Gastroesophageal sphincter (tissue), 4 donors: ENCODE measurements around the gene CHRM1. TPM values are rescaled to one million over a fixed set of nuclear protein-coding genes. Genes with fewer than 3 reads are reported as not detected.

Source experiments
- ATAC-seq: fragments of 150-250 bp; one replicate; pipeline ENCODE4 v1.9.1; 2016; ENCODE audit warnings: mild to moderate bottlenecking, moderate library complexity
- H3K27ac ChIP-seq, 4 donors: fragments of 200-600 bp; sonication (generic) in 3 of 4; 1 replicate in 3 of 4; 2 replicates in 1 of 4; pipeline ENCODE4 v1.5.1; 2016 to 2019
- H3K27me3 ChIP-seq: fragments of 200-600 bp; sonication (generic); one replicate; pipeline ENCODE4 v1.5.1; 2019
- H3K36me3 ChIP-seq, 2 donors: fragments of 200-600 bp; sonication (generic); one replicate each; pipeline ENCODE4 v1.5.1; 2019; ENCODE audit warnings: control low read depth in 1 of 2
- H3K4me1 ChIP-seq, 3 donors: fragments of 200-600 bp; sonication (generic); 1 replicate in 2 of 3; 2 replicates in 1 of 3; pipeline ENCODE4 v1.5.1; 2016 to 2019; ENCODE audit warnings: control low read depth in 2 of 3
- H3K4me3 ChIP-seq, 2 donors: fragments of 200-600 bp; sonication (generic); one replicate each; pipeline ENCODE4 v1.5.1; 2019; ENCODE audit warnings: mild to moderate bottlenecking in 1 of 2, moderate library complexity in 1 of 2
- H3K9me3 ChIP-seq, 3 donors: fragments of 200-600 bp; sonication (generic); one replicate each; pipeline ENCODE4 v1.5.1; 2017 to 2019; ENCODE audit warnings: control low read depth in 2 of 3
- EP300 ChIP-seq: sonication (generic); formaldehyde crosslinking; IDR thresholded peaks from one replicate; pipeline ENCODE4 v1.6.1; 2017; ENCODE audit warnings: antibody characterized with exemption, mild to moderate bottlenecking
- POLR2A ChIP-seq, 2 donors: fragments of 450-650 bp; IDR thresholded peaks; one replicate each; pipeline ENCODE4 v1.6.1; 2017; ENCODE audit warnings: antibody characterized with exemption in 2 of 2, mild to moderate bottlenecking in 2 of 2, moderate library complexity in 1 of 2
- POLR2AphosphoS5 ChIP-seq: sonication (generic); formaldehyde crosslinking; IDR thresholded peaks from one replicate; pipeline ENCODE4 v1.6.1; 2017; ENCODE audit warnings: antibody characterized with exemption
- WGBS, 2 donors: methylation state at CpG; one replicate each; pipeline ENCODE4 v1.1.5; 2018; ENCODE audit warnings: low coverage in 1 of 2; 5-methylcytosine and 5-hydroxymethylcytosine counted together
- total RNA-seq, 4 donors: library from RNA; depleted of rRNA; stranded (reverse); fragments of >200 nt; gene quantifications; one replicate each; pipeline ENCODE4 v1.1.0, GENCODE V29; 2016
- TF ChIP-seq, protein P1 (sequence below), 4 experiments: fragments of 200-600 bp in 2 of 4; fragments of 450-650 bp in 2 of 4; sonication (generic) in 1 of 4; IDR thresholded peaks; one replicate each; pipeline ENCODE4 v1.5.1; 2017 to 2019; ENCODE audit warnings: antibody characterized with exemption in 4 of 4, mild to moderate bottlenecking in 2 of 4, moderate library complexity in 2 of 4

CHRM1 gene, protein sequence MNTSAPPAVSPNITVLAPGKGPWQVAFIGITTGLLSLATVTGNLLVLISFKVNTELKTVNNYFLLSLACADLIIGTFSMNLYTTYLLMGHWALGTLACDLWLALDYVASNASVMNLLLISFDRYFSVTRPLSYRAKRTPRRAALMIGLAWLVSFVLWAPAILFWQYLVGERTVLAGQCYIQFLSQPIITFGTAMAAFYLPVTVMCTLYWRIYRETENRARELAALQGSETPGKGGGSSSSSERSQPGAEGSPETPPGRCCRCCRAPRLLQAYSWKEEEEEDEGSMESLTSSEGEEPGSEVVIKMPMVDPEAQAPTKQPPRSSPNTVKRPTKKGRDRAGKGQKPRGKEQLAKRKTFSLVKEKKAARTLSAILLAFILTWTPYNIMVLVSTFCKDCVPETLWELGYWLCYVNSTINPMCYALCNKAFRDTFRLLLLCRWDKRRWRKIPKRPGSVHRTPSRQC
- total RNA-seq = under 1 TPM in 3 of 4 donors, not detected in 1; 0.16 to 0.89 (median 0.27) TPM

DNA sequence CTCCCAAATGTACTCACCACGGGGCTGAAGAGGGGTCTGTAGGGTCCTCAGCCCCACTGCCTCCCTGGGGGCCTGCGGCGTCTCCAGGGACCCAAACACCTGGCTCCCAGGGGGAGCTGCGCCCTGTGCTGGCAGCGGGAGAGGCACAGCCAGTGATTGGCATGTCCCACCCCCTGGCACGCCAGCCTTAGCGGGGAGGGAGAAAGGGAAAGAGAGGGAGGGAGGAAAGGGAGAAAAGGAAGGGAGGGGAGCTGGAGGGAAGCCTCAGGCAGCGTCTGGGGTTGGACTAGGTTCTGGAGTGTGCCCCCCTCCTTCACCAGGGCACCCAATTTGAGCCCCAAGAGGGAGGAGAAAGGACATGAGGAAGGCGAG, at the start of gene CHRM1:
TSS of gene CHRM1 (minus strand) at position 163 of the 372 bp plus-strand sequence. CDS start 10,263 bp downstream, outside the sequence.
- TF ChIP-seq POLR2AphosphoS5 = no peak
- WGBS, 2 donors = 0 to 7% methylated on average over 1 to 2 of the region's 9 CpGs
- Histone ChIP-seq H3K27me3 (peaks cover 59% of the 10 kb centered on the region), H3K36me3 (no peaks in the 10 kb centered on the region), H3K27ac (no peak within 1 kb of the TSS), H3K4me3 (no peak within 1 kb of the TSS), H3K9me3 (no peaks in the 10 kb centered on the region), H3K4me1 (peaks cover 0 to 40% (median 11%) of the 10 kb centered on the region in 3 donors)
- ATAC-seq = no peak

DNA sequence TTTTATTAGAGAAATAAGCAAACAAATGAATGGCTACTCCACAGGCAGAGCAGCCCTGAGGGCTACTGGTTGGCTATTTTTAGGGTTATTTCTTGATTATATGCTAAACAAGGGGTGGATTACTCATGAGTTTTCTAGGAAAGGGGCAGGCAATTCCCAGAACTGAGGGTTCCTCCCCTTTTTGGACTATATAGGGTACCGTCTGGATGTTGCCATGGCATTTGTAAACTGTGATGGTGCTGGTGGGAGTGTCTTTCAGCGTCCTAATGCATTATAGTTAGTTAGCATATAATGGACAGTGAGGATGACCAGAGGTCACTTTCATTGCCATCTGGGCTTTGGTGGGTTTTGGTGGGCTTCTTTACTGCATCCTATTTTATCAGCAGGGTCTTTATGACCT, 44.4 kb upstream of the CHRM1 start:
- WGBS, 2 donors = 11% methylated on average over 1 of the region's 2 CpGs; no CpG with 5 or more reads in 1 of the 2 donors
- no peaks in the 10 kb centered on the region for H3K4me1 ChIP-seq
- peaks cover 0 to 6% (median 0%) of the 10 kb centered on the region in 3 donors for H3K9me3 ChIP-seq
- no peaks in the 10 kb centered on the region for H3K36me3 ChIP-seq
- no peak overlapping the region for H3K4me3 ChIP-seq
- H3K27ac ChIP-seq = no peak overlapping the region
- TF ChIP-seq POLR2AphosphoS5 = no peak
- TF ChIP-seq POLR2A (IDR thresholded peaks at IDR 0.05) = no peak
- TF ChIP-seq, protein P1, sequence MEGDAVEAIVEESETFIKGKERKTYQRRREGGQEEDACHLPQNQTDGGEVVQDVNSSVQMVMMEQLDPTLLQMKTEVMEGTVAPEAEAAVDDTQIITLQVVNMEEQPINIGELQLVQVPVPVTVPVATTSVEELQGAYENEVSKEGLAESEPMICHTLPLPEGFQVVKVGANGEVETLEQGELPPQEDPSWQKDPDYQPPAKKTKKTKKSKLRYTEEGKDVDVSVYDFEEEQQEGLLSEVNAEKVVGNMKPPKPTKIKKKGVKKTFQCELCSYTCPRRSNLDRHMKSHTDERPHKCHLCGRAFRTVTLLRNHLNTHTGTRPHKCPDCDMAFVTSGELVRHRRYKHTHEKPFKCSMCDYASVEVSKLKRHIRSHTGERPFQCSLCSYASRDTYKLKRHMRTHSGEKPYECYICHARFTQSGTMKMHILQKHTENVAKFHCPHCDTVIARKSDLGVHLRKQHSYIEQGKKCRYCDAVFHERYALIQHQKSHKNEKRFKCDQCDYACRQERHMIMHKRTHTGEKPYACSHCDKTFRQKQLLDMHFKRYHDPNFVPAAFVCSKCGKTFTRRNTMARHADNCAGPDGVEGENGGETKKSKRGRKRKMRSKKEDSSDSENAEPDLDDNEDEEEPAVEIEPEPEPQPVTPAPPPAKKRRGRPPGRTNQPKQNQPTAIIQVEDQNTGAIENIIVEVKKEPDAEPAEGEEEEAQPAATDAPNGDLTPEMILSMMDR (IDR thresholded peaks at IDR 0.05) = no peak
- TF ChIP-seq EP300 = no peak
- no peak for ATAC-seq
- H3K27me3 ChIP-seq = no peaks in the 10 kb centered on the region

DNA sequence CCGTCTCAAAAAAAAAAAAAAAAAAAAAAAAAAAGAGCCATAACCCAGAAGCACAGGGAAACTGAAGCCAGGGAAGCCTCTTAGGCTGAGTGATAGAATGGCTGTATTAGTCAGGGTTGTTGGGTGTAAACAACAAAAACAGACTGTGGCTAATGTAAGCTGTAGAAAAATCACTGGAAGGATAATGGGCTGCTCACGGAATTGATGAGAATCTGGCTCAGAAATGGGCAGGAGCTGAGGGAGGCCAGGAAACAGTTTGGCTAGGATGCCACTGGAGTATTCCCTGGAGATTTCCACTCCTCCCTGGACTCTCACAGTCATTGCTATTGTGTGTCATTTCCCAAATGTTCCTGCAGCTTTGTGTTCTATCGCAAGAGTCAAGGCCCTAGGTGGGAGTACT, 41.2 kb upstream of the CHRM1 start:
- Histone ChIP-seq H3K36me3 (no peaks in the 10 kb centered on the region), H3K4me1 (peaks cover 0 to 16% (median 12%) of the 10 kb centered on the region in 3 donors), H3K27me3 (no peaks in the 10 kb centered on the region), H3K27ac (no peak overlapping the region), H3K9me3 (peaks cover 0 to 6% (median 0%) of the 10 kb centered on the region in 3 donors), H3K4me3 (no peak overlapping the region)
- no peak for ATAC-seq
- TF ChIP-seq POLR2AphosphoS5 (no peak), EP300 (no peak), POLR2A (IDR thresholded peaks at IDR 0.05) (no peak)
- TF ChIP-seq, protein P1 (IDR thresholded peaks at IDR 0.05) = no peak
- WGBS, 2 donors = 75 to 86% methylated on average over 1 to 2 of the region's 3 CpGs

DNA sequence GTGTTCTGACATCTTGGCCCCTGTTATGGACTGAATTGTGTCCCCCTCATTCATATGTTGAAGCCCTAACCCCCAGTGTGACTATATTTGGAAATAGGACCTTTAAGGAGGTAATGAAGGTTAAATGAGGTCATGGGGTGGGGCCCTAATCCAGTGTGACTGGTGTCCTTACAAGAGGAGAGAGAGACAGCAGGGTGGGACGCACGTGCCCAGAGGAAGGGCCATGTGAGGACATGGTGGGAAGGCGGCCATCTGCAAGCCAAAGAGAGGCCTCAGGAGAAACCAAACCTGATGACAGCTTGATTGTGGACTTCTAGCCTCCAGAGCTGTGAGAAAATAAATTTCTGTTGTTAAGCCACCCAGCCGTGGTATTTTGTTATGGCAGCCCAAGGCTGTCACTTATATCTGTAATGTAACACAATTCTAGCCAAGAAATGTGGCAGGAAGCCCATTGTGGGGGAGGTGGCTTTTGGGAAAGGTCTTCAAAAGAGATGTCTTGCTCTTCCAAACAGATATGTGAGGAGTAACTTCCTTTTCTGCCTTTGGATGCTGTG, 39.9 kb upstream of the CHRM1 start:
- no peaks in the 10 kb centered on the region for H3K27me3 ChIP-seq
- H3K27ac ChIP-seq = no peak overlapping the region
- TF ChIP-seq POLR2AphosphoS5 = no peak
- no peak for TF ChIP-seq EP300
- TF ChIP-seq, protein P1 (IDR thresholded peaks at IDR 0.05) = no peak
- no peak for TF ChIP-seq POLR2A (IDR thresholded peaks at IDR 0.05)
- no peaks in the 10 kb centered on the region for H3K36me3 ChIP-seq
- peaks cover 0 to 16% (median 12%) of the 10 kb centered on the region in 3 donors for H3K4me1 ChIP-seq
- 70 to 73% methylated on average over 3 to 4 of the region's 4 CpGs for WGBS, 2 donors
- H3K9me3 ChIP-seq = no peaks in the 10 kb centered on the region
- H3K4me3 ChIP-seq = no peak overlapping the region
- no peak for ATAC-seq

DNA sequence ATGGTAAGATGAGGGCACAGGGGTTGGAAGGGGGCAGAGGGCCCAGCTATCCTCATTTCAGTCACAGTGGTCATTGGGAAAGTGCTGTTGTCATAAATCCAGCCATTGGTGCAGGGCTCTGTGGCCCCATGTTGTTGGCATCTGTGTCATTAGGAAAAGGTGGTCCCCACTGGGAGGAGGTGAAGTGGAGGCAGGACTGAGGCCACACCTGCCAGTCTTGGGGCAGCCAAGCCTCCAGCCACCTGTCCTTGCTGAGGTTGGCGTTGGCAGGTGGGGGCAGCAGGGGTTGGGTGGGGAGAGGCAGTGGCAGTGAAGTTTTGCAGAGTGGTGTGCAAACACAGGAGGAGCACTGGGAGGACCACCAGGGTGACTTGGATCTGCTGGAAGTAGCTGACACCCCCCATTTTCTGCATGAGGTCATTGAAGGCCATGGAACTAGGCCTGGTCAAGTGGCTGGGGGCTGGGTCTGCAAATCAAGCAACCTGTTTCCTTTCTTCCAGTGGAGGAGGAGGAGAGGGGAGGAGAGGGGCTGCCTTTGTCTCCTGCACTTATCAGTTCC, 38.3 kb upstream of the CHRM1 start:
- no peaks in the 10 kb centered on the region for H3K27me3 ChIP-seq
- H3K36me3 ChIP-seq = no peaks in the 10 kb centered on the region
- H3K4me3 ChIP-seq = no peak overlapping the region
- peaks cover 0 to 16% (median 12%) of the 10 kb centered on the region in 3 donors for H3K4me1 ChIP-seq
- TF ChIP-seq POLR2A (IDR thresholded peaks at IDR 0.05) = no peak
- TF ChIP-seq EP300 = no peak
- no peak for TF ChIP-seq POLR2AphosphoS5
- TF ChIP-seq, protein P1 (IDR thresholded peaks at IDR 0.05) = no peak
- H3K9me3 ChIP-seq = no peaks in the 10 kb centered on the region
- no peak for ATAC-seq
- no CpG with 5 or more reads among the region's 1 CpG for WGBS, 2 donors
- no peak overlapping the region for H3K27ac ChIP-seq
